ENCODE data around the gene MAP3K14.

The MAP3K14 gene

DNA sequence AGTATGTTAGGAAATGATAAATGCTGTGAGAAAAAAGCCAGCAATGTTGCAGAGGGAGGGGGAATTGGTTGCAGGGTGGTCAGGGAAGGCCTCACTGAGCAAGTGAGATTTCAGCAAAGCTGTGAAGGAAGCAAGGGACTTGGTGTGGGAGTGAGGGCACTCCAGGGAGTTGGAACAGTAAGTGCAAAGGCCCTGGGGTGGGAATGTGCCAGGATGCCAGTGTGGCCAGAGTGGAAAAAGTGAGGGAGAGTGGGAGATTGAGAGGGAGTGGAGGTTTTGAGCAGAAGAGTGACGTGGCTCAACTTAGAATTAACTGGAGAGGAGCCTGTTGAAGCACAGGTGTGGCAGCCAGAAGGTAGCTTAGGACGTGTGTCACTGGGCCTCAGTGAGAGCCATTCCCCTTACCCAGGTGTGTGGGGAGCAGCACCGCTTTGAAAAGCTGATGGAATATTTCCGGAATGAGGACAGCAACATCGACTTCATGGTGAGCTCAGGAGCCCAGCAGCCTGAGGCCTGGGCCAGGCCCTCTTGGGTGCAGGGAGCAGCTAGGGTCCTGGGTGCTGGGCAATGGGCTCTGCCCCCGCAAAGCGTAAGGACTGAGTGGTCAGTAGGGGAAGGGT is 78.6 kb downstream of the MAP3K14 start:
- FAIRE-seq (no peak), DNase-seq (ENCODE audit: low spot score) (no peak)

- FAIRE-seq, result no peak
- DNase-seq (ENCODE audit: low spot score), result no peak
Measured at GRCh38 chr17:45237686-45238085, 79.1 kb downstream of the MAP3K14 start.

DNA sequence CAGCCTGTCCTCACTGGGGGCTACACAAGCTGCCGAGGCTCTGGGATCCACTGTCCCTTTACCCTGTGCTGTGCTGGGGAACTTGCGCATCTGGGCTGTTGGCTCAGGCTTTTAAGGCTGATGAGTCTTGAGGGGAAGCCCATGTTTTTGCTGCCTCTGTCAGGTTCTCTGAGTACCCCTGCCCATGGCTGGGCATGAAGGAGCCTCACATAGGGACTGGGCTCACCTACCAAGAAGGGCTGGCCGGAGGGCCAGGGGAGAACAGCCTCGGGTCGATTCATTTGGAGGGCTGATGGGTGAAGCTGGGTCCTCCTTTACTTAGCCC is 80.6 kb downstream of the MAP3K14 start:
- no peak for DNase-seq (ENCODE audit: low spot score)
- no peak for FAIRE-seq

GRCh38 chr17:45235416-45236281 is 81.2 kb downstream of the MAP3K14 start:
- DNase-seq (ENCODE audit: low spot score), result peak; percentile 71
- FAIRE-seq, result peak; percentile 66

GRCh38 chr17:45234641-45235415 is 82.0 kb downstream of the MAP3K14 start:
- peak; percentile 46 for FAIRE-seq
- DNase-seq (ENCODE audit: low spot score), result peak; percentile 46

- no peak for DNase-seq (ENCODE audit: low spot score)
- no peak for FAIRE-seq
Measured at GRCh38 chr17:45233423-45233924, 83.3 kb downstream of the MAP3K14 start.

- FAIRE-seq, result peak; percentile 86
- no peak for DNase-seq (ENCODE audit: low spot score)
Measured at GRCh38 chr17:45232514-45233422, 84.1 kb downstream of the MAP3K14 start.

DNA sequence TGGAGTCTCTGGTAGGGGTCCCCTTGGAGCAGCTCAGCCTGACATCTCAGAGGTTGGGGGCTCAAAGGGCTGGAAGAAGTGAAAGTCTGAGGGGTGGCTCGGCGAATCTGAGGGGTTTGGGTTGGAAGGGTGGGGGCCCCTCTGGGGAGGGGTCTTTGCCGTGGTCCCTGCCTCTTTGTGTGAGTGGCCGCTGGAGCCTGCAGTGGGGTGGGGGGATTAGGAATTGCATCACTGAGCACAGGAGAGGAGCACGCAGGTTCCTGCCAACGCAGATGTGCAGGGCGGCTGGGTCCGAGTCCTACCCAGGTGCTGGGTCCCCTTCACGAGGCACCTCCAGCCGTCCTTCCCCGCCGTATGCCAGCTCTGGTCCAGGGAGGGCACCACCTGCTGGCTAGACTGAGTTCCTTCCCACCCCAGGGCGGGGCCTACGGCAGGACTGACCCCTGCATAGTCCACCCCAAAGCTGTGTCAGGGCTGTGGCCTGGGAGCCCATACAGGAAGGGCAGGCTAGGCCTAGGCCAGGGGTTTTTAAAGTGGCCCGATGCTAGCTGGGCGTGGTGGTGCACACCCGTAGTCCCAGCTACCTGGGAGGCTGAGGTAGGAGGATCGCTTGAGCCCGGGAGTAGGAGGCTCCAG is 85.2 kb downstream of the MAP3K14 start:
- no peak for FAIRE-seq
- no peak for DNase-seq (ENCODE audit: low spot score)

GRCh38 chr17:45230787-45231480 is 85.9 kb downstream of the MAP3K14 start:
- FAIRE-seq, result no peak
- no peak for DNase-seq (ENCODE audit: low spot score)

DNA sequence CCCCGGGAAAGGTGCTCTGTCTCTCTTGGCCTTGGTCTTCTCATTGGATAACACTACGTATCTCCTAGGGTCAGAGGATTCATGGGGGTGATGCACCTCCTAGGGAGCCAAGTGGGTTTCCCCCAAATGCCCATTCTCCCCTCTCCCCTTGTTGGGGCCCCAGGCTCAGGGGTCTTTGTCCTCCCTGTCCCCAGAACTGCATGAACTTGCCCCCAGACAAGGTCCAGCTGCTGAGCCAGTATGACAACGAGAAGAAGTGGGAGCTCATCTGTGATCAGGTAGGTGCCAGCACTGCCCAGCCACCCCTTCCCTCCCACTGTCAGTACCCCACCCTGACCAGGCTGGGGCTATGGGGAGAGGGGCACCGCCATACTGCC is 86.4 kb downstream of the MAP3K14 start:
- no peak for DNase-seq (ENCODE audit: low spot score)

GRCh38 chr17:45229681-45230409 is 87.0 kb downstream of the MAP3K14 start:
- DNase-seq (ENCODE audit: low spot score), result no peak
- no peak for FAIRE-seq

More for the DNA sequence above, 86.4 kb downstream of the MAP3K14 start:
- no peak for FAIRE-seq

DNA sequence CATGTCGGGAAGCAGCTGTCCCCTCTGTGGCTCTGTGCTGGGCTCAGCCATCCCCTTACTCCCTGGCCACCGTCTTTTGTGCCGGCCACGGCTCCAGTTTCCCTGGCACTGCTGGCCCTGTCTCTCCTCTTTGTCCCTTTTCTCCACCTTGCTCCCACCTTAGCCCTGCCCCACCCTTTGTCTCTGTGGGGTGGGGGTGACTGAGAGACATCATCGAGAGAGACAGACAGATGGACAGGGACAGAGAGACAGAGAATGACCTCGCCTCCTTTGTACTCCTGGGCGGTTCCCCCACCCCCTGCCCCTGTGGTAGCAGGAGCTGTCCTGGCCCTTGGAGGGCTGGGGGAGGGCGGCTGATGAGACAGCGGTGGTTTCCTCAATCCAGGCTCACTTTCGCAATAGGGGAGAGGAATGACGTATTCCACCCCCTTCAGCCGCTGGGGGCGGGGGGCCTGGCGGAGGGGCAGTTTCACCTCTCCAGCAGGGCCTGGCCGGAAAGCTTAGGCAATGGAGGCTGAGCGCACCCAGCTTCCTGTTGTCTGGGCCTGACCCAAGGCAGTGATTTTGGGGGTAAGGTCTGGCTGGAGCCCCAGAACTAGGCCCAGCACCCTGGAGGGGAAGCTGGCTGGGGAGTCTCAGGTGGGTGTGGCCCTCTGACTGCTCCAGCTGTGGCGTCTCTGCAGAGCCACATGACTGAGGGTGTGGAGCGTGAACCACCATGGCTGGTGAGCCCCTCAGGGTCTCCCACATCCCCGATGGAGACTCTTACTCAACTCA is 87.9 kb downstream of the MAP3K14 start:
- DNase-seq (ENCODE audit: low spot score) (peak; percentile 89), FAIRE-seq (peak; percentile 20)

GRCh38 chr17:45227926-45228762 is 88.7 kb downstream of the MAP3K14 start:
- no peak for DNase-seq (ENCODE audit: low spot score)
- FAIRE-seq, result peak; percentile 32

DNA sequence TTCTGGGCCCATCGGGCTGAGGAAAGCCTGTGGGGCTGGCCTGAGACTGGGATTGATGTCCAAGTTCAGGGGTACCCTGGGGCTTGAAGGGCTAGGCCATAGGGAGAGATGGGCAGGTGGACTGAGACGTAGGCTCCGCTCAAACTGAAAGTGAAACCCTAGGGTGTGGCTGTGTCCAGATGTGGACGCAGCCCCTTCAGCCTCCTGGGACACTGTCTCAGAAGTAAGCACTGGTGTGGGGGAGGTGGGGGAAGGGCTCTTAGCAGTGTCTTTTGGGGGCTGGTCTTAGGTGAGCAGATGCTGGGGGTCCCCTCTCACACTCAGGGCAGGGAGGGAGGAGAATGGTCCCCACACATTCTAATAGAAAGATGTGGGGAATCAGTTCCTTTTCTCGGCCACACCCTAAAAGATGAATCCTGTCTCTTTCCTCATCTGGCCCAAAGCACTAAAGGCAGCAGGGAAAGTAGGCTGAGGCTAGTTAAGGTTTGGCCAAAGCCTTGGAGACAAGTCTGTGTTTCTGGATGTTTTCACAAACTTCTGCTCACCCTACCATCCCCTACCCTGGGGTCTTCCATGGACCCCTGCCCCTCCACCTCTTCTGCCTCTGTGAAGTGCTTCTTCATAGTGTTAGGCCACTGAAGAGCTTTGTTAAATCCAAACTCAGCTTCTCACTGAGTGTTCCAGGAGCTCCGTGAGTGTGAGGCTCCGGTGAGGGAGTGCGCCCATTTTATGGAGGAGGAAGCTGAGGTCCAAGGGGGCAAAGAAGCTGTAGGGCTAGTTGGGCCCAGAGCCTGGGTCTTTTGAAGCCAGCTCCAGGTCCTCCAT is 89.5 kb downstream of the MAP3K14 start:
- no peak for DNase-seq (ENCODE audit: low spot score)
- no peak for FAIRE-seq

DNA sequence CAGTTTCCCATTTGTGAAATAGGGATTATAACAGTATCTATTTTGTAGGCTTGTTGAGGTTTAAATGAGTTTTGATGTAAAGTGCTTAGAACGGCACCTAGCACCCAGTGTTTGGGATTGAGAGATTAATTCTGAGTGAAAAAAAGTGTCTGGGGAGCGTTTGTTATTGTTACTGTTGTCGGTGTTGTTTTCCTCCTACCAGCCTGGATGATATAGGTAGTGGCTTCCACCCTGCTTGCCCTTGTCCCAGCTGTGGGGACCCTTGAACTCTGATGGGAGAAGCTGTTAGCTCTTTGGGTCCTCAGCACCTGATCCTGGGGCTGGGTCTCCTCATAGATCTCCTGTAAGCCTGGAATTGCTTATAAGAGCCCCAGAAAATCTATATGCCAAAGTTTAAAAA is 90.2 kb downstream of the MAP3K14 start:
- no peak for FAIRE-seq

GRCh38 chr17:45225964-45226530 is 90.8 kb downstream of the MAP3K14 start:
- no peak for FAIRE-seq
- DNase-seq (ENCODE audit: low spot score), result peak; percentile 60

More for the DNA sequence above, 90.2 kb downstream of the MAP3K14 start:
- DNase-seq (ENCODE audit: low spot score), result no peak

Measured in urothelium cell line (cell line).